H1 (cell line): ENCODE data around the gene GJB3. TPM values are rescaled to one million over a fixed set of nuclear protein-coding genes. Genes with fewer than 3 reads are reported as not detected.

Experiments used
- CTCF ChIA-PET: fragments of 300-600 bp; sonication (Branson Sonifier 250); formaldehyde crosslinking; loops from one replicate; lab custom pipeline; 2021; ENCODE audit not compliant: partially characterized antibody; lab: Charles Lee
- POLR2A ChIA-PET: fragments of 300-600 bp; sonication (Branson Sonifier 250); formaldehyde crosslinking; loops from one replicate; lab custom pipeline; 2021; ENCODE audit warnings: inconsistent platforms; ENCODE audit not compliant: partially characterized antibody; lab: Charles Lee
- DNase-seq, 2 experiments: peaks; one replicate each; pipeline versions ENCODE4 v3.0.0 to v3.0.0-alpha.2; 2010 to 2022; ENCODE audit warnings: low spot score in 2 of 2, low read depth in 1 of 2, mixed read lengths in 1 of 2
- FAIRE-seq: peaks from 2 replicates; lab custom pipeline; 2011; peaks lifted over from hg19 to GRCh38; lab: Jason Lieb, UNC
- H2AFZ ChIP-seq: 2 replicates; pipeline ENCODE4 v1.8.1; 2012; ENCODE audit warnings: low read length, inconsistent platforms
- H2AK5ac ChIP-seq: 2 replicates; pipeline ENCODE4 v1.6.1; 2013; ENCODE audit warnings: low read depth, low read length
- H2BK120ac ChIP-seq: replicated peaks from 2 replicates; pipeline ENCODE3; 2013; ENCODE audit warnings: low read depth, low read length, inconsistent platforms
- H2BK12ac ChIP-seq: 2 replicates; pipeline ENCODE4 v1.6.1; 2013; ENCODE audit warnings: low read depth, low read length
- H2BK15ac ChIP-seq: 2 replicates; pipeline ENCODE4 v1.6.1; 2013; ENCODE audit warnings: low read length
- H2BK20ac ChIP-seq: 2 replicates; pipeline ENCODE4 v1.6.1; 2013; ENCODE audit warnings: low read length
- H2BK5ac ChIP-seq: 2 replicates; pipeline ENCODE4 v1.6.1; 2013; ENCODE audit warnings: low read depth, low read length
- H3K14ac ChIP-seq: 2 replicates; pipeline ENCODE4 v1.6.1; 2013; ENCODE audit warnings: inconsistent platforms; ENCODE audit not compliant: insufficient read length
- H3K18ac ChIP-seq: 2 replicates; pipeline ENCODE4 v1.6.1; 2013; ENCODE audit warnings: low read length; ENCODE audit errors: extremely low read depth
- H3K23ac ChIP-seq: 2 replicates; pipeline ENCODE4 v1.6.1; 2013; ENCODE audit warnings: inconsistent platforms; ENCODE audit not compliant: insufficient read length
- H3K23me2 ChIP-seq: 2 replicates; pipeline ENCODE4 v1.6.1; 2013; ENCODE audit warnings: low read depth, low read length
- H3K27ac ChIP-seq: 2 replicates; pipeline ENCODE4 v1.6.1; 2011; ENCODE audit warnings: low read depth, low read length, inconsistent platforms
- H3K27me3 ChIP-seq, 4 experiments: replicated peaks in 1 of 4; 1 replicate in 1 of 4; 2 replicates in 3 of 4; pipeline versions ENCODE4 v1.6.1 to v1.8.1; 2011 to 2013; ENCODE audit warnings: low read length in 3 of 4, mild to moderate bottlenecking in 3 of 4, inconsistent platforms in 2 of 4, mixed read lengths in 2 of 4, moderate library complexity in 1 of 4; ENCODE audit not compliant: control insufficient read depth in 3 of 4, insufficient read depth in 3 of 4; ENCODE audit errors: extremely low read depth in 1 of 4
- H3K36me3 ChIP-seq, 4 experiments: 2 replicates each; pipeline versions ENCODE4 v1.6.1 to v1.8.1; 2011 to 2013; ENCODE audit warnings: mild to moderate bottlenecking in 4 of 4, low read length in 3 of 4, moderate library complexity in 2 of 4, control low read depth in 1 of 4, inconsistent platforms in 1 of 4; ENCODE audit not compliant: insufficient read depth in 4 of 4, control insufficient read depth in 2 of 4
- H3K4ac ChIP-seq: replicated peaks from 2 replicates; pipeline ENCODE3; 2013; ENCODE audit warnings: low read length, low read depth, mixed read lengths, inconsistent platforms; ENCODE audit not compliant: insufficient read length
- H3K4me1 ChIP-seq, 4 experiments: replicated peaks in 1 of 4; 1 replicate in 1 of 4; 2 replicates in 3 of 4; pipeline versions ENCODE4 v1.6.1 to v1.8.1; 2011 to 2013; ENCODE audit warnings: low read length in 3 of 4, inconsistent platforms in 2 of 4, mixed read lengths in 1 of 4; ENCODE audit not compliant: insufficient read depth in 4 of 4, control insufficient read depth in 3 of 4
- H3K4me2 ChIP-seq, 2 experiments: 2 replicates each; pipeline versions ENCODE4 v1.6.1 to v1.8.1; 2011 to 2013; ENCODE audit warnings: low read depth in 2 of 2, low read length in 2 of 2, control low read depth in 1 of 2, inconsistent platforms in 1 of 2, mild to moderate bottlenecking in 1 of 2; ENCODE audit not compliant: insufficient read depth in 1 of 2
- H3K4me3 ChIP-seq, 4 experiments: fragments of 200-600, 300-600 bp in 1 of 4; sonication (generic), shearing (Covaris generic), sonication (Bioruptor Twin) in 1 of 4; 2 replicates each; pipeline versions ENCODE4 v1.5.1 to v1.8.1; 2011 to 2016; ENCODE audit warnings: low read length in 4 of 4, low read depth in 3 of 4, control low read depth in 2 of 4, inconsistent platforms in 2 of 4, mild to moderate bottlenecking in 2 of 4, mixed read lengths in 1 of 4, moderate library complexity in 1 of 4; ENCODE audit not compliant: insufficient read depth in 2 of 4; ENCODE audit errors: extremely low read depth in 1 of 4
- H3K56ac ChIP-seq: replicated peaks from 2 replicates; pipeline ENCODE3; 2013; ENCODE audit warnings: low read depth, mild to moderate bottlenecking, mixed read lengths, low read length, inconsistent platforms; ENCODE audit not compliant: insufficient read length
- H3K79me1 ChIP-seq: 2 replicates; pipeline ENCODE4 v1.6.1; 2013; ENCODE audit warnings: low read depth, low read length, control low read depth
- H3K79me2 ChIP-seq, 2 experiments: 2 replicates each; pipeline versions ENCODE4 v1.6.1 to v1.8.1; 2012 to 2013; ENCODE audit warnings: low read length in 2 of 2, mild to moderate bottlenecking in 2 of 2, inconsistent platforms in 1 of 2; ENCODE audit not compliant: insufficient read depth in 2 of 2, control insufficient read depth in 1 of 2
- H3K9ac ChIP-seq, 4 experiments: replicated peaks in 1 of 4; 1 replicate in 1 of 4; 2 replicates in 3 of 4; pipeline versions ENCODE4 v1.6.1 to v1.8.1; 2011 to 2013; ENCODE audit warnings: low read depth in 3 of 4, low read length in 3 of 4, control low read depth in 2 of 4, mild to moderate bottlenecking in 2 of 4, moderate library complexity in 2 of 4, inconsistent platforms in 1 of 4; ENCODE audit errors: extremely low read depth in 1 of 4
- H3K9me3 ChIP-seq, 2 experiments: 2 replicates each; pipeline versions ENCODE4 v1.6.1 to v1.8.1; 2012 to 2013; ENCODE audit warnings: mild to moderate bottlenecking in 2 of 2, moderate library complexity in 2 of 2, control low read depth in 1 of 2, inconsistent platforms in 1 of 2, low read depth in 1 of 2, low read length in 1 of 2, mixed read lengths in 1 of 2; ENCODE audit not compliant: insufficient read depth in 2 of 2
- H4K20me1 ChIP-seq, 2 experiments: replicated peaks in 1 of 2; 2 replicates each; pipeline versions ENCODE3 to v1.8.1; 2011 to 2013; ENCODE audit warnings: inconsistent platforms in 2 of 2, low read length in 2 of 2, mild to moderate bottlenecking in 1 of 2; ENCODE audit not compliant: insufficient read depth in 2 of 2, control insufficient read depth in 1 of 2
- H4K5ac ChIP-seq: 2 replicates; pipeline ENCODE4 v1.6.1; 2013; ENCODE audit warnings: low read length, low read depth, mixed read lengths, inconsistent platforms; ENCODE audit not compliant: insufficient read length
- H4K8ac ChIP-seq: 2 replicates; pipeline ENCODE4 v1.8.0; 2013; ENCODE audit warnings: mild to moderate bottlenecking, moderate library complexity, low read length, inconsistent platforms; ENCODE audit not compliant: insufficient read depth; ENCODE audit errors: extremely low read depth
- H4K91ac ChIP-seq: replicated peaks from 2 replicates; pipeline ENCODE3; 2013; ENCODE audit warnings: low read length, mixed read lengths, inconsistent platforms; ENCODE audit not compliant: insufficient read length
- CHD1 ChIP-seq: IDR thresholded peaks from 2 replicates; pipeline ENCODE4 v1.6.1; 2012; ENCODE audit warnings: low read depth, low read length, improper control_type of control experiment
- EZH2 ChIP-seq: fragments of 200-600 bp; sonication (generic); IDR thresholded peaks from 2 replicates; pipeline ENCODE4 v1.7.1; 2012; ENCODE audit warnings: low read depth, mild to moderate bottlenecking, moderate library complexity, low read length, inconsistent platforms; ENCODE audit not compliant: severe bottlenecking
- HDAC2 ChIP-seq, 2 experiments: fragments of 300-600 bp in 1 of 2; sonication (generic) in 1 of 2; IDR thresholded peaks; 2 replicates each; pipeline ENCODE4 v1.6.1; 2011 to 2012; ENCODE audit warnings: low read depth in 2 of 2, low read length in 2 of 2, mild to moderate bottlenecking in 2 of 2, moderate library complexity in 2 of 2, borderline replicate concordance in 1 of 2, inconsistent platforms in 1 of 2
- NRF1 ChIP-seq: IDR thresholded peaks from 2 replicates; pipeline ENCODE4 v1.6.1; 2011; ENCODE audit warnings: mild to moderate bottlenecking, low read depth, low read length, improper control_type of control experiment
- POU5F1 ChIP-seq: IDR thresholded peaks from 2 replicates; pipeline ENCODE4 v1.6.1; 2011; ENCODE audit warnings: low read depth, mild to moderate bottlenecking, low read length, moderate library complexity
- RAD21 ChIP-seq, 2 experiments: IDR thresholded peaks in 1 of 2; conservative IDR thresholded peaks in 1 of 2; 2 replicates each; pipeline ENCODE4 v1.6.1; 2011; ENCODE audit warnings: low read depth in 2 of 2, low read length in 2 of 2, improper control_type of control experiment in 1 of 2, inconsistent platforms in 1 of 2, mild to moderate bottlenecking in 1 of 2, moderate library complexity in 1 of 2
- SAP30 ChIP-seq: fragments of 300-600 bp; sonication (generic); IDR thresholded peaks from 2 replicates; pipeline ENCODE4 v1.7.1; 2012; ENCODE audit warnings: low read length, moderate library complexity, mild to moderate bottlenecking, inconsistent platforms; ENCODE audit not compliant: insufficient read depth, insufficient replicate concordance
- SRF ChIP-seq: IDR thresholded peaks from 2 replicates; pipeline ENCODE4 v1.6.1; 2011; ENCODE audit warnings: mild to moderate bottlenecking, low read depth, low read length, moderate library complexity
- SUZ12 ChIP-seq: fragments of 200-600 bp; sonication (generic); IDR thresholded peaks from 2 replicates; pipeline ENCODE4 v1.6.1; 2012; ENCODE audit warnings: mild to moderate bottlenecking, inconsistent platforms, low read length, moderate library complexity, mixed read lengths
- TAF1 ChIP-seq: IDR thresholded peaks from 2 replicates; pipeline ENCODE4 v1.6.1; 2011; ENCODE audit warnings: mild to moderate bottlenecking, low read depth, low read length
- WGBS, 2 experiments: shearing (Covaris generic) in 1 of 2; methylation state at CpG; one replicate each; pipeline versions ENCODE4 v1.1.6 to v1.1.7; 2013 to 2015; ENCODE audit warnings: low lambda C conversion rate in 2 of 2, mixed read lengths in 2 of 2, inconsistent platforms in 1 of 2, low coverage in 1 of 2, missing lambda C conversion rate in 1 of 2; ENCODE audit not compliant: insufficient replicate concordance in 2 of 2, insufficient coverage in 1 of 2, insufficient read length in 1 of 2; ENCODE audit errors: extremely low coverage in 1 of 2, missing lambda C conversion rate in 1 of 2; 5-methylcytosine and 5-hydroxymethylcytosine counted together
- polyA plus RNA-seq, 7 experiments: library from polyadenylated mRNA; depleted of rRNA in 3 of 7; stranded (reverse) in 5 of 7; unstranded in 2 of 7; fragments of >200 nt in 5 of 7; fragments of 200-250 nt in 2 of 7; gene quantifications; 1 replicate in 5 of 7; 2 replicates in 1 of 7; 4 replicates in 1 of 7; pipeline versions ENCODE4 v1.2.1 to v1.2.3, GENCODE V29; 2011 to 2013; ENCODE audit warnings: missing spikeins in 2 of 7, mixed read lengths in 2 of 7
- total RNA-seq: library from RNA; stranded (reverse); fragmentation: NEBNext Ultra II Directional; extraction: Animal tissue kit (Norgen Biotek cat#: 25700); gene quantifications from 2 replicates; pipeline ENCODE4 v1.2.1, GENCODE V29; 2021
- TF ChIP-seq, protein P1 (sequence below): IDR thresholded peaks from 2 replicates; pipeline ENCODE4 v1.6.1; 2012; ENCODE audit warnings: low read length, inconsistent platforms

Gene GJB3
- total and polyA plus RNA-seq, 2 of the 8 experiments (the other 6 are each of a cell fraction or from before 2014, with no cell fraction given), result 0.93 to 1.6 TPM

DNA sequence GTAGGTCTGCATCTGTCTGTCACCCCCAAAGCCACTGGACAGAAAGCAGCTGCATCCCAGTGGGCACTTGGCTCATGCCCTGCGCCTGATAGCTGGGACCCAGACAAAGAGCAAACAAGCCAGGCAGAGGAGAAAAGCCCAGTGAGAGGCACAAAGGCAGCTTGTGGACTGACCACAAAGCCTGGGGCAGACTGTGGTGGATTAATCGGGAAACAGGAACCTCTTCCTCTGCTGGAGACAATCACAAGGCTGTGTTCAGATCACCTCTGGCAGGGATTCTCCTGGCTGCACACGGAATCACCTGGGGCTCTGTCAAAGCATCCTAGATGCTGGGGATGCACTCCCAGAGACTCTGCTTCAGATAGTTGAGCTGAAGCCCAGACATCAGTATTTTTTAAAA, 41.4 kb upstream of the GJB3 start:
- no peak overlapping the region for H2AK5ac ChIP-seq
- POLR2A ChIA-PET, result interaction anchor here (1.3 kb wide), 1 partner anchor 18 kb away, joined by 3 read pairs; no protein-coding TSS in a partner anchor
- no peak overlapping the region for H2BK12ac ChIP-seq
- H3K4me2 ChIP-seq, result no peak overlapping the region
- H3K79me2 ChIP-seq, result no peaks in the 10 kb centered on the region
- H3K23ac ChIP-seq, result no peak overlapping the region
- no peak overlapping the region for H3K4ac ChIP-seq
- peaks cover 0 to 13% (median 5%) of the 10 kb centered on the region in 4 experiments; a peak in 5 of 7 replicates for H3K27me3 ChIP-seq
- no peak overlapping the region for H3K18ac ChIP-seq
- H3K4me3 ChIP-seq, result no peak overlapping the region
- H2AFZ ChIP-seq, result no peak overlapping the region
- H3K79me1 ChIP-seq, result no peaks in the 10 kb centered on the region
- DNase-seq, result no peak
- H2BK20ac ChIP-seq, result no peak overlapping the region
- H3K27ac ChIP-seq, result no peak overlapping the region
- H4K8ac ChIP-seq, result no peak overlapping the region
- CTCF ChIA-PET, result interaction anchor here (0.8 to 2.3 kb wide), 10 partner anchors 11 to 279 kb away, joined by 3 to 9 read pairs (median 4); no protein-coding TSS in a partner anchor
- H4K91ac ChIP-seq, result no peak overlapping the region
- WGBS, 2 experiments, result 71% methylated on average over 3 of the region's 3 CpGs; no CpG with 5 or more reads in 1 of the 2 experiments
- no peak overlapping the region for H4K5ac ChIP-seq
- H4K20me1 ChIP-seq, result no peaks in the 10 kb centered on the region
- no peak overlapping the region for H2BK5ac ChIP-seq
- no peak overlapping the region for H3K56ac ChIP-seq
- no peaks in the 10 kb centered on the region for H3K36me3 ChIP-seq
- no peak overlapping the region for H2BK120ac ChIP-seq
- H3K23me2 ChIP-seq, result no peaks in the 10 kb centered on the region; the same call in 1 of the 2 replicates
- no peak overlapping the region for H3K9ac ChIP-seq
- no peak overlapping the region for H3K14ac ChIP-seq
- peaks cover 0 to 5% (median 1%) of the 10 kb centered on the region in 4 experiments; a peak in 5 of 7 replicates for H3K4me1 ChIP-seq
- no peaks in the 10 kb centered on the region for H3K9me3 ChIP-seq
- FAIRE-seq, result no peak
- H2BK15ac ChIP-seq, result no peak overlapping the region
- TF ChIP-seq SAP30, result no peak
- TF ChIP-seq EZH2, result no peak
- TF ChIP-seq POU5F1, result no peak
- TF ChIP-seq, protein P1, sequence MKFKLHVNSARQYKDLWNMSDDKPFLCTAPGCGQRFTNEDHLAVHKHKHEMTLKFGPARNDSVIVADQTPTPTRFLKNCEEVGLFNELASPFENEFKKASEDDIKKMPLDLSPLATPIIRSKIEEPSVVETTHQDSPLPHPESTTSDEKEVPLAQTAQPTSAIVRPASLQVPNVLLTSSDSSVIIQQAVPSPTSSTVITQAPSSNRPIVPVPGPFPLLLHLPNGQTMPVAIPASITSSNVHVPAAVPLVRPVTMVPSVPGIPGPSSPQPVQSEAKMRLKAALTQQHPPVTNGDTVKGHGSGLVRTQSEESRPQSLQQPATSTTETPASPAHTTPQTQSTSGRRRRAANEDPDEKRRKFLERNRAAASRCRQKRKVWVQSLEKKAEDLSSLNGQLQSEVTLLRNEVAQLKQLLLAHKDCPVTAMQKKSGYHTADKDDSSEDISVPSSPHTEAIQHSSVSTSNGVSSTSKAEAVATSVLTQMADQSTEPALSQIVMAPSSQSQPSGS, result no peak
- TF ChIP-seq TAF1, result no peak
- TF ChIP-seq HDAC2 (IDR thresholded peaks at IDR 0.05; ENCODE audit: borderline replicate concordance in 1 of 2, low read depth in 2 of 2, low read length in 2 of 2), result no peak
- TF ChIP-seq SRF, result no peak
- no peak for TF ChIP-seq RAD21 (IDR thresholded peaks at IDR 0.05 in 1 of 2, conservative IDR thresholded peaks at IDR 0.05 in 1 of 2; ENCODE audit: low read depth in 2 of 2, low read length in 2 of 2)
- no peak for TF ChIP-seq CHD1
- no peak for TF ChIP-seq NRF1
- TF ChIP-seq SUZ12, result no peak
